Left renal cortex interstitium (tissue), 4 donors: Measurements from ENCODE around the gene PROS1. TPM values are rescaled to one million over a fixed set of nuclear protein-coding genes. Genes with fewer than 3 reads are reported as not detected.
"Not testable (repeated sequence)": the region's sequence is repeated elsewhere in the genome, so short reads cannot be mapped to it uniquely, and the experiment has no call there.

Experiments
- DNase-seq, 4 donors: peaks; one replicate each; pipeline ENCODE4 v3.0.0-alpha.2; 2013; ENCODE audit warnings: low read depth in 4 of 4, low spot score in 2 of 4, missing footprints in 1 of 4
- polyA plus RNA-seq, 4 donors: library from polyadenylated mRNA; unstranded; fragments of 120-200 nt; gene quantifications; one replicate each; pipeline ENCODE4 v1.2.1, GENCODE V29; 2013; ENCODE audit not compliant: insufficient read length in 4 of 4

Gene PROS1
- polyA plus RNA-seq, 4 donors: 31.6 to 42.7 (median 38.8) TPM

DNA sequence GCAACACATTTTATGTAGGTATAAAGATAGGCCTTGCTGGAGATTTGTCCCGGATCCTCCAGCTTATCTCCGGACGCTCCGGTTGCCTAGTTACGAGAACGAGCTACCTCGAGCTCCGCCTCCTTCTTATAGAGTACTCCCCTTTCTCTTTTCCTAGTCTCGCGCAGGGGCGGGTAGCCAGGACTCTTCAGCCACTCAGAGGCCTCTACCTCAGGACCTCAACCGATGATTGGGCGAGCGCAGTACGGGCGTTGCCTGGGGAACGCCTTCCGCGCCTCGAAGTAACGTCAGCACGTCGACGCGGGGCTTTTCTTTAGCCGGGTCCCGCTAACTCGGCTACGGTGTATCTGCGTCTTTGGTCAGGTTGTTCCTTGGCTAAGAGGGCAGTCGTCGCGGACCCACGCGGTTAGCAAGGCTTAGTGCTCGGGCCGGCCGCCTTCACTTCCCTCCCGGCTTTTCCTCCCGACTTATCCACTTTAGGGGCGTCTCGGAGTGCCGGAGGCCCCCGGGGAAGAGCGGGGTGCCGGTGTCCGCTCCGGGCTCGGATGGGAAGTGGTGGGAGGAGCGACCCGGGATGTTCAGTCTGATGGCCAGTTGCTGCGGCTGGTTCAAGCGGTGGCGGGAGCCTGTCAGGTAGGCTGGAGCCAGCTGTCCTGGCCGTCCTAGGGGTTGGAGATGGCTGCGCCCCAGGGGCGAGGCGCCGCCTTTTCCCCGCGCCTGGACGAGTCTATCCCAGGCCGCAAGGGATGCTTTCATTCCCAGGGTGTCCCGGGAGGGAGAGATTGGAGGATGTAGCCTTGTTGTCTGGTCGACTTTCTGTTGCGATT lies 6.4 kb upstream of the PROS1 start, which contains the start of gene ARL13B:
TSS of gene ARL13B (plus strand) at position 306 of the 827 bp plus-strand sequence. CDS start at position 575, 269 bp downstream.
- peak; percentile 86 to 98 (median 92) for DNase-seq

- DNase-seq: no peak
Observed at GRCh38 chr3:93969997-93970396, 3.7 kb downstream of the PROS1 start.

GRCh38 chr3:93969443-93969842 lies 4.3 kb downstream of the PROS1 start:
- DNase-seq: no peak

DNA sequence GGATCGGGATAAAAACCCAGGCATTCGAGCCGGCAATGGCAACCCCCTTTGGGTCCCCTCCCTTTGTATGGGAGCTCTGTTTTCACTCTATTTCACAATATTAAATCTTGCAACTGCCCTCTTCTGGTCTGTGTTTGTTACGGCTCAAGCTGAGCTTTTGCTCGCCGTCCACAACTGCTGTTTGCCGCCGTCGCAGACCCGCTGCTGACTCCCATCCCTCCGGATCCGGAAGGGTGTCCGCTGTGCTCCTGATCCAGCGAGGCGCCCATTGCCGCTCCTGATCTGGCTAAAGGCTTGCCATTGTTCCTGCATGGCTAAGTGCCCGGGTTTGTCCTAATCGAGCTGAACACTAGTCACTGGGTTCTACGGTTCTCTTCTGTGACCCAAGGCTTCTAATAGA lies 8.6 kb downstream of the PROS1 start:
- DNase-seq: not testable (repeated sequence)

DNA sequence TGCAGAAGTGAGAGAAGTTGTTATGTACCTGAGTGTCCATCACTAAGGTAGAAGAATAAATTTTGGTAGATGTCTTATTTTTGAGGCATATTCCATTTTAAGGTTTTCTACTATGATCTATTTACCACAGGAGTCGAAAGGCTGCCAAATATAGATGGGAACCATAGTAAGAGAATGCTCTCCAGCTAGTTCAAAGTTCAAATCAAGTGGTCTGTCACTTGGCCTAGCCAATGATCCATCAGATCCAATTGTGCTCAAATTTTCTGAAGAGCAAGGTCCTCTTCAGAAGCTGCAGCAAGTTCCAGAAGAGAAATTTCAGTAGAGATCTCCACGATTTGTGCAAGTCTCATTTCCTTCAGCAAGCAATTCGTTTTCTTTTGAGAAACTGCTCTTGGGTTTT lies 10.9 kb downstream of the PROS1 start:
- DNase-seq: no peak

DNA sequence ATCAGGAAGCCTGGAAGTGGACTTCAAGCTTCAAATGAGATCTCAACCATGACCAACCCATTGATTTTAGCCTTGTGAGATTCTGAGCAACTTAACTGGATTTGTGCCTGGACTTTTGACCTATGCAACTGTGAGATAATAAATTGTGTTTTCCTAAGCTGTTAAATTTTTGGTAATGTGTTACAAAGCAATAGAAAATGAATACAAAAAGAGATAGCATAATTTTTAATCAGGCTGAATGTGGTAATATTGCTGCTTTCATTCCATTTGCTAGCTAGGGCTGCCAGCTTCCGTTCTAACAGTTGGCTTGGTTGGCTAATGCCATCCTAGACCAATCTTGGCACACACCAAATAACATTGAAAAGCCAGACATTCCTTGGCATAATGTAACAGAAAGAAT lies 12.2 kb downstream of the PROS1 start:
- DNase-seq: no peak

- no peak for DNase-seq
Observed at GRCh38 chr3:93961026-93961425, 12.7 kb downstream of the PROS1 start.

GRCh38 chr3:93949958-93950357 lies 23.7 kb downstream of the PROS1 start:
- DNase-seq: not testable (repeated sequence)

- DNase-seq: not testable (repeated sequence)
Observed at GRCh38 chr3:93937485-93937884, 36.2 kb downstream of the PROS1 start.

GRCh38 chr3:93936549-93936948 lies 37.1 kb downstream of the PROS1 start:
- DNase-seq: no peak

DNA sequence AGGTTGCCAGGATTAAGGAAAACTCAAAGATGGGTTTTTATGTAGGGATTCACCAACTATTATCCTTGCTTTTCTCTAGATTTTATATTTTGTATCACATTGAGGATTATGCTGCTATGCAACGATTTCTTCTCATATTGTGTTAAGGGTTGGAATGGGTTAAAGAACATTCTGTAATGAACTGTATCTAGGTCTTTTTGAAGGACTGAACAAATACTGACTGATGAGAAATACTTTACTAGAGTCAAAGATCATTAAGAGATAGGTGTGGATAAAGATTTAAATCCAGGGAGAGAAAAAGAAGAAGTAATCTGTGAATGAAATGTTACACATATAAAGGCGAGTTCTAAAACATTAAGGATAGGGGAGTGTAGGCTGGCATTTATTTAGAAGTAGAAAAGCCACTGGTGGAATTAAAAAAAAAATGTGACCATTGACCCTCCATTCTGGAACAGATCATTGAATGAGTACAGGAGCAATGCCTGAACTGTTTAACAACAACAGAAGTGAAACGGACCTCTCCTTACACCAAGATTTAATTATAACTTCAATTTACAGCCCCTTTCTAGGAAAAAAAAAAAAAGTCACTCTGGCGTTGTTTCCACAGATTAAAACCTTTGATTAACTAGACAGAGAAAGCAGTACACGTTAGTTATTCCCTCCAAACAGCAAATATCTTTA lies 39.2 kb downstream of the PROS1 start:
- no peak for DNase-seq

GRCh38 chr3:93931597-93932229 lies 42.0 kb downstream of the PROS1 start:
- DNase-seq: no peak

DNA sequence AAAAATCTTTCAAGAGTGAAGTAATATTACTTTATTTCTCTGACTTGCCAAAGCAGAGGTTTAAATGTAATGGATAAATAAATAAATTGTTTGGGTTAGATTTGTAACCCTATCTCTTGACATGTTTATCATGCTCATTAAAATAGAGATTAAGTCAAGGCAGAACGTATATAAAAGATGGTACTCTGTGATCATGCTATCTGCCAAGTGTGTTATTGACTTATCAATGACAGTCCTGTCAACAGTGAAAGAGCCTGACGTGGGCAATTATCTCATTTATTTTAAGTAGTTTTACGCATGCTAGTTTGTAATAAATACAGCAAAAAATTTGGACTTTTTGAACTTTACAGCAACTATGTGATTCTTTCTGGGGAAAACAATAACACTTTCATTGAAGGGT lies 43.7 kb downstream of the PROS1 start:
- DNase-seq: no peak

DNA sequence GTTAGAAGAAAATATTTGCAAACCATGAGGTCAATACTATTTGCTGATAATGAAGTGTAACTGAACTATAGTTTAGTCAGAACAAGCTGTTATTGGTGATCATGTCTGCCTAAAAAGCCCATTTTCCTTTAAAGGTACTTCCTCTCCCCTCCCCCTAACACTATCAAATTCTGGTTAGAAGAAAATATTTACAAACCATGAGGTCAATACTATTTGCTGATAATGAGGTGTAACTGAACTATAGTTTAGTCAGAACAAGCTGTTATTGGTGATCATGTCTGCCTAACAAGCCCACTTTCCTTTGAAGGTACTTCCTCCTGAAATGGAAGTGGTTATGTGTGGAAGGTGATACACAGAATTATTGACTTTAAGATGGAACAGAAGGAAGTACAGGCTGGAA lies 46.9 kb downstream of the PROS1 start:
- no peak for DNase-seq

DNA sequence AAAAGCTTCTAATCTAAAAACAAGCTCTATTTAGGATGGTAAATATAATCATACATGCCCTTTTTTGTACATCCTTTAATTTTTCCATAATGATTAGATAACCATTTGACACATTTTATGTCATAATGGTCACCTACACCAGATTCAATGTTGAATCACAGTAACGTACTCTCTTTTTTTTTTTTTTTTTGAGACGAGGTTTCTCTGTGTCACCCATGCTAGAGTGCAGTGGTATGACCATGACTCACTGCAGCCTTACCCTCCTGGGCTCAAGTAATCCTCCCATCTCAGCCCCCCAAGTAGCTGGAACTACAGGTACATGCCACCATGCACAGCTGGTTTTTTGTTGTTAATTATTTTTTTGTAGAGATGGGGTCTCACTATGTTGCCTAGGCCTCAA lies 49.2 kb downstream of the PROS1 start:
- no peak for DNase-seq

- DNase-seq: no peak
Observed at GRCh38 chr3:93923006-93923405, 50.7 kb downstream of the PROS1 start.

GRCh38 chr3:93917546-93918029 lies 56.1 kb downstream of the PROS1 start:
- DNase-seq: not testable (repeated sequence)

DNA sequence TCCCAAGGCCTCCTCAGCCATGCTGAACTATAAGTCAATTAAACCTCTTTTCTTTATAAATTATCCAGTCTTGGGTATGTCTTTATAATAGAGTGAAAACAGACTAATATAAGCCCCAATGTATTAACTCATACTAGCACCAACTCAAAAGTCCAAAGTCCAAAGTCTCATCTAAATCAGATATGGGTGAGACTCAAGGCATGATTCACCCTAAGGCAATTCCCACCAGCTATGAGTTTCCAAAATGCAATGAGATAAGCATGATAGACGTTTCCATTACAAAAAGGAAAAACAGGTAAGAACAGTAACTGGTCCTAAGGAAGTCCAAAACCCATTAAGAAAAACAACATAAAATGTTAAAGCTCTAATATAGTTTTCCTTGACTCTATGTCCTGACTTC lies 60.1 kb downstream of the PROS1 start:
- not testable (repeated sequence) for DNase-seq

DNA sequence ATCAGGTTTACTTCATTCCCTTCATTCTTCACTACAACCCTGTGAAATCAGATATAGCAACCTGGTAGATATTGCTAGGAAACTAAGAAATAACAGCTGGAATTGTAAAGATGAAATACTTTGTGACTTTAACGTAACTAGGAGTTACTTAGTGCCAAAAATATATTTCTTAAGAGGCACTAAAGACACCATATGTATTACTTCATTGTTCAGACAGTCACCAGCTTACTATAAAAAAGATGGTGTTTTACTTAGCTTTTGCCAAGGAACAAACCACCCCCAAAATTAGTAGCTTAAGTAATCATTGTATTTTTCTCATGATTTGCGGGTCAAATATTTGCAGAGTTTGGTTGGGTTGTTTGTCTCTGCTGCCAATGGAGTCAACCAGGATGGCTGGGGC lies 62.5 kb downstream of the PROS1 start:
- no peak for DNase-seq

GRCh38 chr3:93910097-93910496 lies 63.6 kb downstream of the PROS1 start:
- no peak for DNase-seq

DNA sequence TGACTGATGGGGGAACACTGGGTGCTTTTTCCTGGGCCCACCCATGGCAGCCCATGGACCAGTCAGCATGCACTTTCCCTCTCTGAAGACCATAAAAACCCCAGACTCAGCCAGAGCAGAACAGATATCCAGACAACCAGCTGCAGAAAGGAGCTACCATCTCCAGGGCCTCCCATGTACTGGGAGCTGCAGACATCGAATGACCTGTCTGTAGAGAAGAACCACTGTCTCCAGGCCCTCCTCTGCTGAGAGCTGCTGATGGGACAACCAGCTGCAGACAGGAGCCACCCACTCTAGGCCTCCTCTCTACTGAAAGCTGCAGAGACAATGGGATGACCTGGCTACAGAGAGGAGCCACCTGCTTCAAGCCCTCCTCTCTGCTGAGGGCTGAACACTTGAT lies 66.6 kb downstream of the PROS1 start:
- no peak for DNase-seq
